ENCODE data around the gene LSAMP. TPM values are rescaled to one million over a fixed set of nuclear protein-coding genes. Genes with fewer than 3 reads are reported as not detected.

Gene LSAMP
- polyA plus RNA-seq, 1 of the 3 experiments (the other 2 are of a cell fraction) = 6.6 TPM

DNA sequence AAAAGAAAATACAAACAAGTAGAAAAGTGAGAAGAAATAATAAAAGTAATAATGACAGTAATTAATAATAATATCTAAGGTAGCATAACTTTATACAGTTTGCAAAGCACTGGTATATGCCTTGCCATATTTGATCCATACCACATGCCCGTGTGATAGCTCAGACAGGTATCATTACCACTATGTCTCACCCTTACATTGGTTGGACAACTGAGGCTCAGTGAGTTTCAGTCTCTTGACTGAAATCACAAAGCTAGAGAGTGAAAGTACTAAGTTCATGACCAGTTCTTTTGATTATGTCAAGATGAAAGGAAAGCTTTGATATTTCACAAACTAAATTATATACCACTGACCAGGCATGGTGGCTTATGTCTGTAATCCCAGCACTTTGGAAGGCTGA, 413.1 kb downstream of the LSAMP start (continued):
- TF ChIP-seq, protein P1, sequence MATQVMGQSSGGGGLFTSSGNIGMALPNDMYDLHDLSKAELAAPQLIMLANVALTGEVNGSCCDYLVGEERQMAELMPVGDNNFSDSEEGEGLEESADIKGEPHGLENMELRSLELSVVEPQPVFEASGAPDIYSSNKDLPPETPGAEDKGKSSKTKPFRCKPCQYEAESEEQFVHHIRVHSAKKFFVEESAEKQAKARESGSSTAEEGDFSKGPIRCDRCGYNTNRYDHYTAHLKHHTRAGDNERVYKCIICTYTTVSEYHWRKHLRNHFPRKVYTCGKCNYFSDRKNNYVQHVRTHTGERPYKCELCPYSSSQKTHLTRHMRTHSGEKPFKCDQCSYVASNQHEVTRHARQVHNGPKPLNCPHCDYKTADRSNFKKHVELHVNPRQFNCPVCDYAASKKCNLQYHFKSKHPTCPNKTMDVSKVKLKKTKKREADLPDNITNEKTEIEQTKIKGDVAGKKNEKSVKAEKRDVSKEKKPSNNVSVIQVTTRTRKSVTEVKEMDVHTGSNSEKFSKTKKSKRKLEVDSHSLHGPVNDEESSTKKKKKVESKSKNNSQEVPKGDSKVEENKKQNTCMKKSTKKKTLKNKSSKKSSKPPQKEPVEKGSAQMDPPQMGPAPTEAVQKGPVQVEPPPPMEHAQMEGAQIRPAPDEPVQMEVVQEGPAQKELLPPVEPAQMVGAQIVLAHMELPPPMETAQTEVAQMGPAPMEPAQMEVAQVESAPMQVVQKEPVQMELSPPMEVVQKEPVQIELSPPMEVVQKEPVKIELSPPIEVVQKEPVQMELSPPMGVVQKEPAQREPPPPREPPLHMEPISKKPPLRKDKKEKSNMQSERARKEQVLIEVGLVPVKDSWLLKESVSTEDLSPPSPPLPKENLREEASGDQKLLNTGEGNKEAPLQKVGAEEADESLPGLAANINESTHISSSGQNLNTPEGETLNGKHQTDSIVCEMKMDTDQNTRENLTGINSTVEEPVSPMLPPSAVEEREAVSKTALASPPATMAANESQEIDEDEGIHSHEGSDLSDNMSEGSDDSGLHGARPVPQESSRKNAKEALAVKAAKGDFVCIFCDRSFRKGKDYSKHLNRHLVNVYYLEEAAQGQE (IDR thresholded peaks at IDR 0.05; ENCODE audit: low read depth, low read length) = no peak
- TF ChIP-seq NFIC (IDR thresholded peaks at IDR 0.05; ENCODE audit: borderline replicate concordance) (no peak), SMC3 (IDR thresholded peaks at IDR 0.05; ENCODE audit: low read depth, low read length) (no peak)
- TF ChIP-seq, protein P2, sequence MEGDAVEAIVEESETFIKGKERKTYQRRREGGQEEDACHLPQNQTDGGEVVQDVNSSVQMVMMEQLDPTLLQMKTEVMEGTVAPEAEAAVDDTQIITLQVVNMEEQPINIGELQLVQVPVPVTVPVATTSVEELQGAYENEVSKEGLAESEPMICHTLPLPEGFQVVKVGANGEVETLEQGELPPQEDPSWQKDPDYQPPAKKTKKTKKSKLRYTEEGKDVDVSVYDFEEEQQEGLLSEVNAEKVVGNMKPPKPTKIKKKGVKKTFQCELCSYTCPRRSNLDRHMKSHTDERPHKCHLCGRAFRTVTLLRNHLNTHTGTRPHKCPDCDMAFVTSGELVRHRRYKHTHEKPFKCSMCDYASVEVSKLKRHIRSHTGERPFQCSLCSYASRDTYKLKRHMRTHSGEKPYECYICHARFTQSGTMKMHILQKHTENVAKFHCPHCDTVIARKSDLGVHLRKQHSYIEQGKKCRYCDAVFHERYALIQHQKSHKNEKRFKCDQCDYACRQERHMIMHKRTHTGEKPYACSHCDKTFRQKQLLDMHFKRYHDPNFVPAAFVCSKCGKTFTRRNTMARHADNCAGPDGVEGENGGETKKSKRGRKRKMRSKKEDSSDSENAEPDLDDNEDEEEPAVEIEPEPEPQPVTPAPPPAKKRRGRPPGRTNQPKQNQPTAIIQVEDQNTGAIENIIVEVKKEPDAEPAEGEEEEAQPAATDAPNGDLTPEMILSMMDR (IDR thresholded peaks at IDR 0.05) = no peak

DNA sequence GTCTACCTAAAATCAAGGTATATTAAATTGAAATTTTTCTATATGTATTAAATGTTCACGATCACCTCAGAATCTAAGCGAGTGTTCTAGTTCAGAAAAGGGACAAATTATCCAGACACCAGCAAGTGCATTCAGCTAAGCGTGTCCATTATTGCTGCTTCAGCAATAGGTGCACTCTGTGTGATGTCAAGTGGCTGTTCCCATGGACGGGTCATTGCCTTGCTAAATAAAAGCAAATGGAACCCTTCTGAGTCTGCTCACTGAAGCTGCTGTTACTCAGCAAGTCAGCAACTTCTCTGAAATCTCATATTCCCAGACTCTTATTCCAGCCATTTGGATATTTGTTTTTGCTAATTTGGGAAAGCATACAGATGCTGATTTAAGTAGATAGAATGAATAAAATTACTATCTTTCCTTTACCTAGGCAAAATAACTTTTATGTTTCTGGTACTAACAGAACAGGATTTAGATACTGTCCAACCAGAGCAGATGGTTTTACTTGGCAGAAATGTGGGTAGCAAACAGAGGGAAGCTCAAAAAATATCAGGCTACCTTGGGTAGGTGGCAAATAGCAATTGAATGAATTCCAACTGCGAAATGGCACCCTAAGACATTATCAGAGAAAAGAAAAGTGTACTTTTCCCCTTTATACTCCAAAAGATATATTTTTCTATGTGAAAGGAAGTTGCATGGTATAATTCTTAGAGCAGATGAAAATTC, 415.0 kb downstream of the LSAMP start:
- Histone ChIP-seq H2AFZ (ENCODE audit: low read depth) (no peak overlapping the region), H3K4me3 (ENCODE audit: low read depth in 2 of 2, low read length in 1 of 2) (no peak overlapping the region), H3K79me2 (ENCODE audit: insufficient read depth) (no peaks in the 10 kb centered on the region), H3K27me3 (ENCODE audit: insufficient read depth) (no peaks in the 10 kb centered on the region), H3K27ac (ENCODE audit: low read depth in 2 of 2, low read length in 1 of 2) (no peak overlapping the region), H4K20me1 (ENCODE audit: insufficient read depth) (no peaks in the 10 kb centered on the region), H3K4me1 (ENCODE audit: control insufficient read depth in 1 of 2, insufficient read depth in 2 of 2, low read depth in 1 of 2, low read length in 1 of 2) (peaks cover 0 to 6% of the 10 kb centered on the region in 2 experiments; a peak in 3 of 4 replicates), H3K9ac (no peak overlapping the region), H3F3A (replicated peaks; ENCODE audit: insufficient read depth) (no peaks in the 10 kb centered on the region), H3K4me2 (no peak overlapping the region), H3K9me3 (no peaks in the 10 kb centered on the region), H3K9me2 (no peaks in the 10 kb centered on the region), H3K36me3 (replicated peaks in 1 of 2; ENCODE audit: control insufficient read depth in 1 of 2, insufficient read depth in 2 of 2, low read length in 1 of 2) (no peaks in the 10 kb centered on the region)
- 87% methylated on average over 5 of the region's 5 CpGs for WGBS (ENCODE audit: low lambda C conversion rate)
- no peak for DNase-seq
- no peak for TF ChIP-seq TAF1 (IDR thresholded peaks at IDR 0.05; ENCODE audit: borderline replicate concordance, low read depth, low read length)
- TF ChIP-seq FOSL2 (IDR thresholded peaks at IDR 0.05; ENCODE audit: borderline replicate concordance, low read depth) = no peak
- no peak for TF ChIP-seq RFX5 (IDR thresholded peaks at IDR 0.05; ENCODE audit: low read length)
- TF ChIP-seq MEF2A (IDR thresholded peaks at IDR 0.05; ENCODE audit: borderline replicate concordance, low read depth) = no peak
- TF ChIP-seq, protein P3, sequence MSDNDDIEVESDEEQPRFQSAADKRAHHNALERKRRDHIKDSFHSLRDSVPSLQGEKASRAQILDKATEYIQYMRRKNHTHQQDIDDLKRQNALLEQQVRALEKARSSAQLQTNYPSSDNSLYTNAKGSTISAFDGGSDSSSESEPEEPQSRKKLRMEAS (IDR thresholded peaks at IDR 0.05; ENCODE audit: low read depth) = no peak
- no peak for TF ChIP-seq FOXM1 (IDR thresholded peaks at IDR 0.05; ENCODE audit: low read depth)
- TF ChIP-seq RCOR1 (IDR thresholded peaks at IDR 0.05; ENCODE audit: low read length) = no peak
- no peak for TF ChIP-seq MXI1 (IDR thresholded peaks at IDR 0.05; ENCODE audit: low read depth, low read length)
- no peak for TF ChIP-seq POLR2AphosphoS5 (IDR thresholded peaks at IDR 0.05; ENCODE audit: low read depth, low read length)
- POLR2A ChIA-PET = no interaction called here
- CTCF ChIA-PET = no interaction called here

All from SK-N-SH (cell line).